Gastroesophageal sphincter (tissue), 3 donors: ENCODE measurements around the gene LCP1.

Experiments
- CTCF ChIP-seq, 4 experiments: fragments of 200-600 bp in 2 of 4; fragments of 450-650 bp in 2 of 4; sonication (generic) in 1 of 4; IDR thresholded peaks; one replicate each; pipeline ENCODE4 v1.5.1; 2017 to 2019; ENCODE audit warnings: antibody characterized with exemption in 4 of 4, mild to moderate bottlenecking in 2 of 4, moderate library complexity in 2 of 4
- POLR2A ChIP-seq, 2 donors: fragments of 450-650 bp; IDR thresholded peaks; one replicate each; pipeline ENCODE4 v1.6.1; 2017; ENCODE audit warnings: antibody characterized with exemption in 2 of 2, mild to moderate bottlenecking in 2 of 2, moderate library complexity in 1 of 2
- POLR2AphosphoS5 ChIP-seq: sonication (generic); formaldehyde crosslinking; IDR thresholded peaks from one replicate; pipeline ENCODE4 v1.6.1; 2017; ENCODE audit warnings: antibody characterized with exemption

- no peak for TF ChIP-seq POLR2A (IDR thresholded peaks at IDR 0.05)
- TF ChIP-seq CTCF (IDR thresholded peaks at IDR 0.05), result no peak
- TF ChIP-seq POLR2AphosphoS5, result no peak
Observed at GRCh38 chr13:46082324-46082723, 99.7 kb downstream of the LCP1 start.
